H9 (cell line): ENCODE results near the gene CTPS2. TPM values are rescaled to one million over a fixed set of nuclear protein-coding genes. Genes with fewer than 3 reads are reported as not detected.

Source experiments
- DNase-seq: peaks from one replicate; pipeline ENCODE4 v3.0.0-alpha.2; 2017
- H2AFZ ChIP-seq: one replicate; pipeline ENCODE4 v1.6.1; 2013; ENCODE audit warnings: mild to moderate bottlenecking, low read length, control low read depth, moderate library complexity
- H2AK5ac ChIP-seq: 2 replicates; pipeline ENCODE4 v1.6.1; 2013; ENCODE audit warnings: low read length, control low read depth, mixed read lengths; ENCODE audit not compliant: insufficient read length
- H2BK120ac ChIP-seq: one replicate; pipeline ENCODE4 v1.6.1; 2013; ENCODE audit warnings: low read depth, mild to moderate bottlenecking, low read length, control low read depth, inconsistent platforms; ENCODE audit not compliant: poor library complexity, severe bottlenecking
- H2BK12ac ChIP-seq: 2 replicates; pipeline ENCODE4 v1.6.1; 2013; ENCODE audit warnings: low read length, control low read depth, mixed read lengths, low read depth; ENCODE audit not compliant: insufficient read length
- H2BK15ac ChIP-seq: 2 replicates; pipeline ENCODE4 v1.6.1; 2013; ENCODE audit warnings: low read depth, low read length, control low read depth
- H2BK20ac ChIP-seq: one replicate; pipeline ENCODE4 v1.6.1; 2013; ENCODE audit warnings: low read depth, mild to moderate bottlenecking, low read length, control low read depth, inconsistent platforms; ENCODE audit not compliant: poor library complexity, severe bottlenecking
- H2BK5ac ChIP-seq: 2 replicates; pipeline ENCODE4 v1.6.1; 2013; ENCODE audit warnings: low read length, control low read depth, mixed read lengths; ENCODE audit not compliant: insufficient read length
- H3K14ac ChIP-seq: 2 replicates; pipeline ENCODE4 v1.6.1; 2013; ENCODE audit warnings: low read length, control low read depth; ENCODE audit not compliant: insufficient read depth
- H3K18ac ChIP-seq: 2 replicates; pipeline ENCODE4 v1.6.1; 2013; ENCODE audit warnings: low read depth, mild to moderate bottlenecking, mixed read lengths, low read length, control low read depth; ENCODE audit not compliant: insufficient read length
- H3K23ac ChIP-seq: 2 replicates; pipeline ENCODE4 v1.6.1; 2013; ENCODE audit warnings: low read length, control low read depth, mixed read lengths, low read depth; ENCODE audit not compliant: insufficient read length
- H3K23me2 ChIP-seq: 2 replicates; pipeline ENCODE4 v1.6.1; 2013; ENCODE audit warnings: low read depth, mild to moderate bottlenecking, mixed read lengths, low read length, control low read depth; ENCODE audit not compliant: insufficient read length, poor library complexity, severe bottlenecking
- H3K27ac ChIP-seq: 2 replicates; pipeline ENCODE4 v1.5.1; 2013; ENCODE audit warnings: low read length, control low read depth, mixed read lengths, low read depth; ENCODE audit not compliant: insufficient read length
- H3K27me3 ChIP-seq: 2 replicates; pipeline ENCODE4 v1.6.1; 2013; ENCODE audit warnings: low read length, control low read depth, inconsistent platforms; ENCODE audit not compliant: insufficient read depth
- H3K4ac ChIP-seq: 2 replicates; pipeline ENCODE4 v1.6.1; 2013; ENCODE audit warnings: low read depth, mild to moderate bottlenecking, control low read depth, inconsistent platforms, low read length, moderate library complexity
- H3K4me1 ChIP-seq: 2 replicates; pipeline ENCODE4 v1.6.1; 2013; ENCODE audit warnings: low read length, control low read depth, inconsistent platforms; ENCODE audit not compliant: insufficient read depth
- H3K4me2 ChIP-seq: 2 replicates; pipeline ENCODE4 v1.6.1; 2013; ENCODE audit warnings: low read length, control low read depth, mixed read lengths; ENCODE audit not compliant: insufficient read length, insufficient read depth
- H3K56ac ChIP-seq: 2 replicates; pipeline ENCODE4 v1.6.1; 2013; ENCODE audit warnings: low read depth, mild to moderate bottlenecking, mixed read lengths, low read length, control low read depth; ENCODE audit not compliant: insufficient read length
- H3K79me1 ChIP-seq: 2 replicates; pipeline ENCODE4 v1.6.1; 2013; ENCODE audit warnings: low read depth, mild to moderate bottlenecking, moderate library complexity, low read length, control low read depth, inconsistent platforms; ENCODE audit not compliant: insufficient read depth, poor library complexity, severe bottlenecking
- H3K79me2 ChIP-seq: 2 replicates; pipeline ENCODE4 v1.6.1; 2013; ENCODE audit warnings: low read length, control low read depth, inconsistent platforms; ENCODE audit not compliant: insufficient read depth
- H3K9ac ChIP-seq: 2 replicates; pipeline ENCODE4 v1.6.1; 2013; ENCODE audit warnings: low read length, control low read depth, mixed read lengths; ENCODE audit not compliant: insufficient read length; ENCODE audit errors: extremely low read depth
- H3K9me3 ChIP-seq: one replicate; pipeline ENCODE4 v1.6.1; 2013; ENCODE audit warnings: low read depth, low read length, inconsistent platforms; ENCODE audit not compliant: control insufficient read depth
- H3T11ph ChIP-seq: one replicate; pipeline ENCODE4 v1.6.1; 2013; ENCODE audit warnings: mild to moderate bottlenecking, low read length, control low read depth, inconsistent platforms
- H4K20me1 ChIP-seq: one replicate; pipeline ENCODE4 v1.6.1; 2013; ENCODE audit not compliant: control insufficient read depth, insufficient read length, insufficient read depth
- H4K5ac ChIP-seq: 2 replicates; pipeline ENCODE4 v1.6.1; 2013; ENCODE audit warnings: low read depth, mild to moderate bottlenecking, mixed read lengths, low read length, control low read depth; ENCODE audit not compliant: insufficient read length
- H4K8ac ChIP-seq: replicated peaks from 2 replicates; pipeline ENCODE4 v1.6.1; 2013; ENCODE audit warnings: low read length, control low read depth, mixed read lengths, low read depth; ENCODE audit not compliant: insufficient read length
- H4K91ac ChIP-seq: 2 replicates; pipeline ENCODE4 v1.6.1; 2013; ENCODE audit warnings: low read depth, mild to moderate bottlenecking, moderate library complexity, mixed read lengths, low read length, control low read depth; ENCODE audit not compliant: insufficient read length
- H3K27ac Mint-ChIP-seq, 3 experiments: 2 replicates in 2 of 3; 3 replicates in 1 of 3; pipeline ENCODE4 v1.8.0; 2020 to 2021; ENCODE audit warnings: mixed read lengths in 3 of 3, mild to moderate bottlenecking in 1 of 3, moderate library complexity in 1 of 3
- H3K27me3 Mint-ChIP-seq: 2 replicates; pipeline ENCODE4 v1.8.0; 2021; ENCODE audit warnings: low read depth, mild to moderate bottlenecking, moderate library complexity, mixed read lengths
- H3K36me3 Mint-ChIP-seq, 3 experiments: 2 replicates in 2 of 3; 3 replicates in 1 of 3; pipeline ENCODE4 v1.8.0; 2020 to 2021; ENCODE audit warnings: low read depth in 3 of 3, mixed read lengths in 3 of 3; ENCODE audit not compliant: insufficient read depth in 1 of 3
- H3K4me1 Mint-ChIP-seq, 2 experiments: 2 replicates each; pipeline ENCODE4 v1.8.0; 2020; ENCODE audit warnings: mixed read lengths in 2 of 2
- H3K4me3 Mint-ChIP-seq, 2 experiments: 2 replicates in 1 of 2; 3 replicates in 1 of 2; pipeline ENCODE4 v1.8.0; 2020 to 2021; ENCODE audit warnings: mild to moderate bottlenecking in 2 of 2, mixed read lengths in 2 of 2, moderate library complexity in 1 of 2
- H3K9me3 Mint-ChIP-seq, 2 experiments: 2 replicates in 1 of 2; 3 replicates in 1 of 2; pipeline ENCODE4 v1.8.0; 2020; ENCODE audit warnings: mild to moderate bottlenecking in 2 of 2, mixed read lengths in 2 of 2, moderate library complexity in 1 of 2
- CTCF ChIP-seq: fragments of 200-600 bp; sonication (generic); conservative IDR thresholded peaks from 3 replicates; pipeline ENCODE4 v1.8.0; 2021; ENCODE audit warnings: antibody characterized with exemption, mild to moderate bottlenecking
- WGBS: extraction: QIAGEN DNeasy Blood & Tissue Kit; methylation state at CpG from one replicate; pipeline ENCODE4 v1.1.7; 2013; ENCODE audit warnings: missing lambda C conversion rate, low lambda C conversion rate, mixed read lengths; ENCODE audit not compliant: insufficient read length; ENCODE audit errors: extremely low coverage; 5-methylcytosine and 5-hydroxymethylcytosine counted together
- total RNA-seq: library from RNA; stranded (reverse); gene quantifications from 2 replicates; pipeline ENCODE4 v1.2.1, GENCODE V29; 2021

The CTPS2 gene
- total RNA-seq, 1 experiment from 2014 or later, result 69.7 TPM

- no peak within 1 kb of the TSS for H3K27ac ChIP-seq
- H4K91ac ChIP-seq, result no peak within 1 kb of the TSS
- H3K9me3 ChIP-seq, result no peaks in the 10 kb centered on the region
- no peak within 1 kb of the TSS for H3K23ac ChIP-seq
- H2BK20ac ChIP-seq, result no peak within 1 kb of the TSS
- H3K4me2 ChIP-seq, result no peak within 1 kb of the TSS
- H3K27me3 Mint-ChIP-seq, result no peaks in the 10 kb centered on the region
- no peaks in the 10 kb centered on the region for H3K27me3 ChIP-seq
- no peak within 1 kb of the TSS for H4K5ac ChIP-seq
- no peak within 1 kb of the TSS for H2AK5ac ChIP-seq
- no peak within 1 kb of the TSS for H3K56ac ChIP-seq
- H3K79me1 ChIP-seq, result no peaks in the 10 kb centered on the region
- H3K14ac ChIP-seq, result no peak within 1 kb of the TSS
- H3K4me1 Mint-ChIP-seq, result peaks cover 23 to 28% of the 10 kb centered on the region in 2 experiments
- DNase-seq, result no peak
- no peaks in the 10 kb centered on the region for H3K79me2 ChIP-seq
- no peak within 1 kb of the TSS for H3K18ac ChIP-seq
- H3K36me3 Mint-ChIP-seq, result peaks cover 36 to 81% (median 65%) of the 10 kb centered on the region in 3 experiments
- H3T11ph ChIP-seq, result no peak within 1 kb of the TSS
- H3K23me2 ChIP-seq, result no peaks in the 10 kb centered on the region
- peaks cover 10 to 12% of the 10 kb centered on the region in 2 experiments; a peak in 4 of 5 replicates for H3K9me3 Mint-ChIP-seq
- no peak for TF ChIP-seq CTCF
- no CpG with 5 or more reads among the region's 4 CpGs for WGBS
- H4K8ac ChIP-seq, result no peak within 1 kb of the TSS
- no peak within 1 kb of the TSS for H3K4ac ChIP-seq
- no peak within 1 kb of the TSS for H2BK120ac ChIP-seq
- H3K4me1 ChIP-seq, result peaks cover 1% of the 10 kb centered on the region; the same call in 1 of the 2 replicates
- no peak within 1 kb of the TSS for H2BK15ac ChIP-seq
- no peak within 1 kb of the TSS for H2BK12ac ChIP-seq
- peak within 1 kb of the TSS in 1 of 3 experiments; percentile 35; a peak in 3 of 7 replicates for H3K27ac Mint-ChIP-seq
- H4K20me1 ChIP-seq, result no peaks in the 10 kb centered on the region
- H3K9ac ChIP-seq, result no peak within 1 kb of the TSS
- H3K4me3 Mint-ChIP-seq, result no peak within 1 kb of the TSS
- H2BK5ac ChIP-seq, result no peak within 1 kb of the TSS
- no peak within 1 kb of the TSS for H2AFZ ChIP-seq
Measured at GRCh38 chrX:16649858-16650257, 62.6 kb downstream of the CTPS2 start, which contains the start of gene S100G. TSS of gene S100G (plus strand) at chrX:16650158. CDS start at chrX:16651007, 849 bp downstream.
